Gastrocnemius medialis (tissue), 4 donors: ENCODE results near the gene IL6. TPM values are rescaled to one million over a fixed set of nuclear protein-coding genes. Genes with fewer than 3 reads are reported as not detected.

Experiments used
- ATAC-seq, 2 donors: fragments of 150-250 bp; one replicate each; pipeline ENCODE4 v1.9.1; 2016
- DNase-seq, 2 donors: peaks; one replicate each; pipeline ENCODE4 v3.0.0-alpha.2; 2019
- H3K27ac ChIP-seq, 4 donors: fragments of 200-600 bp; sonication (generic); 1 replicate in 1 of 4; 2 replicates in 3 of 4; pipeline ENCODE4 v1.5.1; 2016 to 2018; ENCODE audit warnings: mild to moderate bottlenecking in 2 of 4, moderate library complexity in 1 of 4
- H3K27me3 ChIP-seq, 3 donors: fragments of 200-600 bp; sonication (generic) in 2 of 3; 1 replicate in 1 of 3; 2 replicates in 2 of 3; pipeline versions ENCODE4 v1.5.1 to v1.6.0; 2016 to 2019; ENCODE audit warnings: mild to moderate bottlenecking in 1 of 3, moderate library complexity in 1 of 3
- H3K36me3 ChIP-seq, 2 donors: fragments of 200-600 bp; sonication (generic) in 1 of 2; one replicate each; pipeline ENCODE4 v1.5.1; 2017 to 2018
- H3K4me1 ChIP-seq, 2 donors: fragments of 200-600 bp; sonication (generic) in 1 of 2; one replicate each; pipeline ENCODE4 v1.5.1; 2016 to 2017; ENCODE audit warnings: mild to moderate bottlenecking in 2 of 2
- H3K4me3 ChIP-seq, 4 donors: fragments of 200-600 bp; sonication (generic) in 3 of 4; 1 replicate in 1 of 4; 2 replicates in 3 of 4; pipeline ENCODE4 v1.5.1; 2016 to 2019; ENCODE audit warnings: mild to moderate bottlenecking in 2 of 4
- H3K9me3 ChIP-seq, 3 donors: fragments of 200-600 bp; sonication (generic) in 2 of 3; 1 replicate in 1 of 3; 2 replicates in 2 of 3; pipeline ENCODE4 v1.5.1; 2016 to 2019
- POLR2A ChIP-seq, 2 donors: fragments of 450-650 bp; IDR thresholded peaks; one replicate each; pipeline ENCODE4 v1.6.1; 2017; ENCODE audit warnings: antibody characterized with exemption in 2 of 2, mild to moderate bottlenecking in 2 of 2, moderate library complexity in 2 of 2
- in situ Hi-C, 4 donors: fragments of 200-750 bp; cut with MboI; loops; one replicate each; pipeline versions ENCODE4 v1.15.0 to v1.8.0; 2017; ENCODE audit warnings: low sequenced_read_pairs in 4 of 4
- intact Hi-C: fragments of 100-400 bp; cut with DNase I; formaldehyde crosslinking; loops from one replicate; pipeline ENCODE4 v1.15.1; 2023; ENCODE audit warnings: low total_unique reads
- total RNA-seq, 4 donors: library from RNA; depleted of rRNA; stranded (reverse); fragments of >200 nt; gene quantifications; one replicate each; pipeline versions ENCODE4 v1.1.0 to v1.2.3, GENCODE V29; 2016
- TF ChIP-seq, protein P1 (sequence below), 5 experiments: fragments of 450-650 bp in 3 of 5; fragments of 200-600 bp in 2 of 5; sonication (generic) in 2 of 5; IDR thresholded peaks in 4 of 5; conservative IDR thresholded peaks in 1 of 5; 1 replicate in 4 of 5; 2 replicates in 1 of 5; pipeline ENCODE4 v1.5.1; 2016 to 2019; ENCODE audit warnings: antibody characterized with exemption in 5 of 5, mild to moderate bottlenecking in 3 of 5, moderate library complexity in 3 of 5

Gene IL6
- total RNA-seq, 4 donors from 2014 or later, result 2.4 to 3.1 TPM; not detected in 2

DNA sequence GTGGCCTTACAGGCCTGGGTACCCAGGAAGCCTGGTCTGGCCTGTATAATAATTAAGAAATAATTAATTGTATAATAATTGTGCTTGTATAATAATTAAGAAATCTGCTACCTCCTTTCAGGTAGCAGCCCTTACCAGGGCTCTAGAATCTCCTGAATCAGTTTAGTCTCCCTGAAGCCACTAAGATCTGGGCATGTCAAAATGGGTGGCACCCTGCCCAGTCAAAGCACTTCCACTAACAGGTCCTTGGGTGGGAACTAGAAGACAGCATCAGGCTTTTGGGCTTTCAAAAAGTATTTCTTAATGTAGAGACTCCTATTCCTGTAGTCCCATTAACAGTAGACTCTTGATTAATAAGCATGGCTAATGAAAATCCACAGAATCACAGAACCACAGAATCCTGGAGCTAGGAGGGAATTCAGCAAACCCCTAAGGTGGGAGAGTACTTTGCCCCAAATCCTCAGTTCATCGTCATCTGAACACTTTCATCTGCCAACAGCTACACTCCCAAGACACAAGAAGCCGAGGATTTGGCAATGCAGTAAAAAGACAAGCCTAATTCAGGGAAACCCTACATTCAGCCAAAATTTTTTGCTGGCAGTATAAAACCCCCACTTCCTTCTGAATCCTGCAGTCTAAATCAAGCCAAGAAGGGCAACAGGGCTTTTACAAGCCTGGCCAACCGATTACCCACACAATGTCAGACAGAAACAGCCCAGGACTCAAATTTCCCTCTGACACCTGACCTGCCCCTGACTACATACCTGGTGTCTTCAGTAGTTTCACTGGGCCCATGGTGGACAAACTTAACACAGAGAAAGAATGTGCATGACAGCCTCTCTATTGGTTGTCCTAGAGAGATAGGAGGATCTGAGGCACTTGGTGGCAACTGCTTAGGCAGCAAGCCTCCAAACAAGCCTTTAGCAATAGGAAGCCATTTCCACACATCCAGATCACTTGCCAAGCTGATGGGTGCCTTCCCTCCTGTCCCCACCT is 5.9 kb upstream of the IL6 start:
- no peaks in the 10 kb centered on the region for H3K9me3 ChIP-seq
- H3K27me3 ChIP-seq, result no peaks in the 10 kb centered on the region
- DNase-seq, result no peak
- ATAC-seq, result no peak
- no peak overlapping the region for H3K4me3 ChIP-seq
- H3K36me3 ChIP-seq, result no peaks in the 10 kb centered on the region
- H3K4me1 ChIP-seq, result peaks cover 52 to 67% of the 10 kb centered on the region in 2 donors
- TF ChIP-seq, protein P1, sequence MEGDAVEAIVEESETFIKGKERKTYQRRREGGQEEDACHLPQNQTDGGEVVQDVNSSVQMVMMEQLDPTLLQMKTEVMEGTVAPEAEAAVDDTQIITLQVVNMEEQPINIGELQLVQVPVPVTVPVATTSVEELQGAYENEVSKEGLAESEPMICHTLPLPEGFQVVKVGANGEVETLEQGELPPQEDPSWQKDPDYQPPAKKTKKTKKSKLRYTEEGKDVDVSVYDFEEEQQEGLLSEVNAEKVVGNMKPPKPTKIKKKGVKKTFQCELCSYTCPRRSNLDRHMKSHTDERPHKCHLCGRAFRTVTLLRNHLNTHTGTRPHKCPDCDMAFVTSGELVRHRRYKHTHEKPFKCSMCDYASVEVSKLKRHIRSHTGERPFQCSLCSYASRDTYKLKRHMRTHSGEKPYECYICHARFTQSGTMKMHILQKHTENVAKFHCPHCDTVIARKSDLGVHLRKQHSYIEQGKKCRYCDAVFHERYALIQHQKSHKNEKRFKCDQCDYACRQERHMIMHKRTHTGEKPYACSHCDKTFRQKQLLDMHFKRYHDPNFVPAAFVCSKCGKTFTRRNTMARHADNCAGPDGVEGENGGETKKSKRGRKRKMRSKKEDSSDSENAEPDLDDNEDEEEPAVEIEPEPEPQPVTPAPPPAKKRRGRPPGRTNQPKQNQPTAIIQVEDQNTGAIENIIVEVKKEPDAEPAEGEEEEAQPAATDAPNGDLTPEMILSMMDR (IDR thresholded peaks at IDR 0.05 in 4 of 5, conservative IDR thresholded peaks at IDR 0.05 in 1 of 5), result no peak
- no peak for TF ChIP-seq POLR2A (IDR thresholded peaks at IDR 0.05)
- in situ Hi-C loops, result loop anchor here in 3 of 4 donors (5.0 to 10.0 kb wide), 3 partner anchors 156 to 334 kb away; no protein-coding TSS in a partner anchor
- intact Hi-C loops, result no loop called here
- H3K27ac ChIP-seq, result no peak overlapping the region

DNA sequence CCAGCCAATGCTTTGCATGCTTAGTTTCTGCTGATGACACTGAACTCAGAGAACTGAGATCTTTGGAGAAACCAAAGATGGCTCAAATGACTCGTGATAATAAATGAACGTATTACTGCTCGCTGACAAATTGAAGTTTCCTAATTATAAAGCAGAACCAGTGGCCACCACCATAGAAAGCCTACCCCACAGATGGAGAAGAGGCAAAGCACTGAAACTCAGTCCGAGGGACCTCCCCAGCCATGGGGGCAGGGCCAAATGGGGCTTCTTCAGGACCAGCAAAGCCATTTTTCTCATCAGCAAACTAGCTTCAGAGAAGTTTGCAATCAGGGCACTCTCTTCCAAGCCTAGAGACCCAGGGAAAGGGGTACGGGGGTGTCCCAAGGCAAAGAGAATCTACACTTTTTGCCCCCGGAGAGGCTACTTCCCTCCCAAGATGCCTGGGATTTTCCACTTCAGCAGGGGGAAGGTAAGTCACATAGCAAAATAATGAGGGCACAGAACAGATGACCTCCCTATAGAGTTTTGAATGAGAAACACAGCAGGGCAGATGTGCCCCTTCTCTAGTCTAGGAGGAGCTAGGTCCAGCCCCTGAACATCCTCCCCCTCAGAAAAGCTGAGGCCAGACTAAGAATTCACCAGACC is 4.3 kb upstream of the IL6 start:
- Histone ChIP-seq H3K27me3 (no peaks in the 10 kb centered on the region), H3K4me3 (no peak overlapping the region), H3K36me3 (no peaks in the 10 kb centered on the region), H3K4me1 (peaks cover 64 to 72% of the 10 kb centered on the region in 2 donors), H3K27ac (peak overlapping the region in 3 of 4 donors; percentile 23 to 53 (median 42)), H3K9me3 (no peaks in the 10 kb centered on the region)
- no peak for TF ChIP-seq POLR2A (IDR thresholded peaks at IDR 0.05)
- TF ChIP-seq, protein P1 (IDR thresholded peaks at IDR 0.05 in 4 of 5, conservative IDR thresholded peaks at IDR 0.05 in 1 of 5), result no peak
- ATAC-seq, result no peak
- in situ Hi-C loops (loop anchor here in 3 of 4 donors (5.0 to 10.0 kb wide), 3 partner anchors 158 to 332 kb away; no protein-coding TSS in a partner anchor), intact Hi-C loops (no loop called here)
- DNase-seq, result no peak

DNA sequence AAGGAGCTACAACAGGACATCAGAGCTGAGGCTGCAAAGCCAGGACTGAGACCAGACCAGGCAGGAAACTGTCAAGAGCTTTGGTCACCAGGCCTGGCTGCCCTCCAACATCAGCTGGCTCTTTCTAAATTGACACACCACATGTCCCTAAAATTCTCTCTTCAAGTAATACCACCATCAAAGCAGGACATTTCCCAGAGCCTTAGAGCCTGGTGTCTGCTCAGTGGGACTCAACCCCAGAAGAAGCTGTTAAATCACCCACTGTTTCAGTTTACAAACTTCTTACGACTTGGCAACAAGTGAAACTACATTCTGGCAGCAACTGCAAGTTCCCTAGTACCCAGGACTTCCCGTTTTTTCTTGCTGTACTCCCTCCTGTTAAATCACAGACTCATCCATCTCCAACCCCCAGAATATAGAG is 3.8 kb upstream of the IL6 start:
- in situ Hi-C loops, result loop anchor here in 3 of 4 donors (5.0 to 10.0 kb wide), 3 partner anchors 158 to 332 kb away; no protein-coding TSS in a partner anchor

DNA sequence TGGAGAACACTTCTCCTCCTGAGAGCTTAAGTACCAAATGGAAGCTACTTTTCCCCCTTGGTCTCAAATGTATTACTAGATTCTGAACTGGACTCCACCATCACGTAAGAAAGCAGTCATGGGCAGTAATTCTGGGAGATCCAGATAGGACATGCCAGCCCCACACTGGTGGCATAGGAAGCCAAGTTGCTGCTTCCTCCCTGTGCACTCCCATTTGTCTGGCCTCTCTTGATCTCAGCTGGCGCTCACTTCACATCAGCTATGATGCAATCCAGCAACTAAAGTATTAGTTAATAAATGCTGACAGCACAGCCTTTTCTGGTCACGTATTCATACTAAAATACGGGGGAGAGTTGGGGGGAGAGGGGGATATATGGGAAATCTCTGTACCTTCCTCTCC is 3.4 kb upstream of the IL6 start:
- no peaks in the 10 kb centered on the region for H3K27me3 ChIP-seq
- TF ChIP-seq, protein P1 (IDR thresholded peaks at IDR 0.05 in 4 of 5, conservative IDR thresholded peaks at IDR 0.05 in 1 of 5), result no peak
- TF ChIP-seq POLR2A (IDR thresholded peaks at IDR 0.05), result no peak
- peak overlapping the region in 1 of 4 donors; percentile 14 for H3K4me3 ChIP-seq
- intact Hi-C loops (no loop called here), in situ Hi-C loops (loop anchor here in 3 of 4 donors (5.0 to 10.0 kb wide), 3 partner anchors 159 to 331 kb away; no protein-coding TSS in a partner anchor)
- peak overlapping the region in 3 of 4 donors; percentile 23 to 53 (median 42) for H3K27ac ChIP-seq
- H3K4me1 ChIP-seq, result peaks cover 56 to 64% of the 10 kb centered on the region in 2 donors
- DNase-seq (no peak), ATAC-seq (no peak)
- H3K9me3 ChIP-seq, result no peaks in the 10 kb centered on the region
- no peaks in the 10 kb centered on the region for H3K36me3 ChIP-seq

More for the DNA sequence above, 3.8 kb upstream of the IL6 start:
- Histone ChIP-seq H3K9me3 (no peaks in the 10 kb centered on the region), H3K4me1 (peaks cover 60 to 67% of the 10 kb centered on the region in 2 donors), H3K36me3 (no peaks in the 10 kb centered on the region), H3K4me3 (peak overlapping the region in 1 of 4 donors; percentile 14), H3K27me3 (no peaks in the 10 kb centered on the region), H3K27ac (peak overlapping the region; percentile 23 to 53 (median 42))
- no peak for TF ChIP-seq POLR2A (IDR thresholded peaks at IDR 0.05)
- TF ChIP-seq, protein P1 (IDR thresholded peaks at IDR 0.05 in 4 of 5, conservative IDR thresholded peaks at IDR 0.05 in 1 of 5), result no peak
- intact Hi-C loops, result no loop called here
- DNase-seq (peak; percentile 39 to 50), ATAC-seq (no peak)
